ENCODE results near the gene CAP1.

GRCh38 chr1:40057310-40058030 is 16.9 kb downstream of the CAP1 start:
- TF ChIP-seq REST (IDR thresholded peaks at IDR 0.05; ENCODE audit: low read depth, low read length): no peak
- no peak for TF ChIP-seq CTCF (IDR thresholded peaks at IDR 0.05 in 2 of 3, conservative IDR thresholded peaks at IDR 0.05 in 1 of 3; ENCODE audit: control insufficient read depth in 2 of 3, extremely low read depth in 1 of 3, insufficient read depth in 1 of 3, low read depth in 3 of 3, low read length in 3 of 3)
- no peak for TF ChIP-seq RBBP5 (conservative IDR thresholded peaks at IDR 0.05)
- TF ChIP-seq MTA3 (IDR thresholded peaks at IDR 0.05; ENCODE audit: borderline replicate concordance, low read length): no peak
- TF ChIP-seq ZZZ3 (IDR thresholded peaks at IDR 0.05; ENCODE audit: control insufficient read depth, insufficient read length, low read depth): no peak
- no peak for TF ChIP-seq ZNF274 (IDR thresholded peaks at IDR 0.05; ENCODE audit: insufficient read depth, insufficient read length)
